GM21381 (cell line): ENCODE results near the gene POMT1.
"Not testable (repeated sequence)": the region's sequence is repeated elsewhere in the genome, so short reads cannot be mapped to it uniquely, and the experiment has no call there.

Experiments used
- ATAC-seq: cut with Tn5 transposase; IDR thresholded peaks from one replicate; pipeline ENCODE4 v1.9.1; 2021; ENCODE audit warnings: mild to moderate bottlenecking, moderate library complexity; ENCODE audit not compliant: unreplicated experiment

POMT1 gene

GRCh38 chr9:131502781-131503625, at the start of gene POMT1:
Gene POMT1 (plus strand): TSS chr9:131502918. CDS start chr9:131504219, 1,301 bp downstream.
- ATAC-seq = peak; percentile 76

GRCh38 chr9:131454028-131454427, 48.7 kb upstream of the POMT1 start:
- ATAC-seq = no peak

GRCh38 chr9:131455655-131456054, 47.1 kb upstream of the POMT1 start:
- not testable (repeated sequence) for ATAC-seq

GRCh38 chr9:131457746-131458145, 45.0 kb upstream of the POMT1 start:
- no peak for ATAC-seq

GRCh38 chr9:131459056-131459455, 43.7 kb upstream of the POMT1 start:
- ATAC-seq = no peak

GRCh38 chr9:131461166-131461565, 41.6 kb upstream of the POMT1 start:
- no peak for ATAC-seq

- ATAC-seq = no peak
Measured at GRCh38 chr9:131464354-131465000, 38.2 kb upstream of the POMT1 start.

- ATAC-seq = no peak
Measured at GRCh38 chr9:131465401-131465800, 37.3 kb upstream of the POMT1 start.

- no peak for ATAC-seq
Measured at GRCh38 chr9:131467214-131467935, 35.3 kb upstream of the POMT1 start.

- no peak for ATAC-seq
Measured at GRCh38 chr9:131468031-131468430, 34.7 kb upstream of the POMT1 start.

- ATAC-seq = no peak
Measured at GRCh38 chr9:131469356-131469755, 33.4 kb upstream of the POMT1 start.

- ATAC-seq = no peak
Measured at GRCh38 chr9:131469951-131470350, 32.8 kb upstream of the POMT1 start.

- no peak for ATAC-seq
Measured at GRCh38 chr9:131470581-131470991, 32.1 kb upstream of the POMT1 start.

GRCh38 chr9:131472085-131472484, 30.6 kb upstream of the POMT1 start:
- ATAC-seq = not testable (repeated sequence)

- ATAC-seq = no peak
Measured at GRCh38 chr9:131473198-131473885, 29.4 kb upstream of the POMT1 start.

- ATAC-seq = no peak
Measured at GRCh38 chr9:131473891-131474290, 28.8 kb upstream of the POMT1 start.

GRCh38 chr9:131474711-131475110, 28.0 kb upstream of the POMT1 start:
- no peak for ATAC-seq

GRCh38 chr9:131475111-131475955, 27.4 kb upstream of the POMT1 start:
- no peak for ATAC-seq

GRCh38 chr9:131475956-131476776, 26.6 kb upstream of the POMT1 start:
- ATAC-seq = no peak
